Stimulated activated CD4-positive, alpha-beta T cell treated with anti-CD3 and anti-CD28 coated beads, Interleukin-4, amount 100 ng/mL, for 4 hours (primary cell): ENCODE results near the gene P2RY6.

Source experiments
- DNase-seq, 2 experiments: peaks; one replicate each; pipeline ENCODE4 v3.0.0-alpha.2; 2020

P2RY6 gene

GRCh38 chr11:73320763-73321603 lies 48.8 kb downstream of the P2RY6 start:
- no peak for DNase-seq

GRCh38 chr11:73321604-73322381 lies 49.7 kb downstream of the P2RY6 start:
- DNase-seq, result no peak

- no peak for DNase-seq
These were observed 50.5 kb downstream of the P2RY6 start for GRCh38 chr11:73322382-73323306.

DNA sequence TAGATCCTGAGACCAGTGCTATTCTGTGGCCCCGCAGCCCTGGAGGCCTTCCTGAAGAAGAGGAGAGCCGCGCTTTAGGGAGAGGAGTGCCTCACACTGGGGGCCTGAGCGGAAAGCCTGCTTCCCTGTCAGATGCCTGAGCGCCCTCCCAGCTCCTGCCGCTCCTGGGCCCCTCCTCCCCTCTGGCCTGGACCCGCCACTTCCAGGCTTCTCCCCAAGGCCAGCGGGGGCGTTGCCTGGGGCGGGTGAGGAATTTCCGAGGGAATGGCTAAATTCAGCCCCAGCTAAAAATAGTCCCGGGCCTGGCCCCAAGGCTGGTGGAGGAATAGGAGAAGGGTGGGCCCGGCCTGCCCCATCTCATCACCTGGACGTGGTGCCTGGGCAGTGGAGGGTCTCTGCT lies 51.3 kb downstream of the P2RY6 start:
- DNase-seq, result no peak

- DNase-seq, result no peak
These were observed 52.0 kb downstream of the P2RY6 start for GRCh38 chr11:73324116-73324515.

- no peak for DNase-seq
These were observed 52.5 kb downstream of the P2RY6 start for GRCh38 chr11:73324665-73325035.

DNA sequence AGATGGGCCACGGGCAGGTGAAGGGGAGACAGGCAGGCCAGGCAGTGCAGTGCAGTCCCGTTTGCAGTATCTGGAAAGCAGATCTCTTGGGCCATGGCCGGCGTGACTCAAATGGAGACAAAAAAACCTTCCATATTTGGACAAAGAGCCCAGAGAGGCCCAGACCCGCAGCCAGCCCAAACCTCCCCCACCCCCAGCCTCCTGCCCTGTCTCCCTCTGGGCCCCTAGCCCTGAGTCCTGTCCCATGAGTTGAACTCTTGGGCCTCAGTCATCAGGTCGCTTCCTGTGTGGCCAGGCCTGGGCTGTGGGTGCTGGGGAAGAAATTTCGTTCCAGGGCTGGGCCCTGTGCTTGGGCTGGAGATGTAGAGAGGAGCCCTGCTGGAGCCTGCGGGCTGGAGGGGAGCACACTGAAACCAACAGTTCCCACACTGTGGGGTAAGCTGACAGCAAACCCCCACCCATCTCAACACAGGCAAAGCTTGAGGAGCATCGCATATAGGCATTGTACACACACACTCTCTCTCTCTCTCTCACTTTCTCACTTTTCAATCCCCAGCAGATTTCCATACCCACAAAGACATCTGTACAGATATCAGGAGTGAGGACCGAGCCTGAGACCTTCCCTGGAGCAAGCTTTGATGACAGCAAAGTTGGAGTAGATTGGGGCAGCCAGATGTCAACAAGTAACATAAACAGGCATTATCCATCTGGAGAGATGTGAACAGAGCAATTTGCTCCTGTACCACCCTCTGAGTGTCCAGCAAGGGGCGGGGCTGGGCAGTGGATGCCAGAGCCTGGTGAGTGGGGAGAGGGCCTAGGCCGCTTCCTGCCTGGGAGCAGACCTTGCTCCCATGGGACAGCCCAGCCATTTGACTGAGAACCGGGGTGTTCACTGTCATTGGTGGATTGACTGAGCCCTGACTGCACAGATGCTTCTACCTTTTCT lies 53.2 kb downstream of the P2RY6 start:
- no peak for DNase-seq

GRCh38 chr11:73326929-73327811 lies 55.0 kb downstream of the P2RY6 start:
- DNase-seq, result no peak

DNA sequence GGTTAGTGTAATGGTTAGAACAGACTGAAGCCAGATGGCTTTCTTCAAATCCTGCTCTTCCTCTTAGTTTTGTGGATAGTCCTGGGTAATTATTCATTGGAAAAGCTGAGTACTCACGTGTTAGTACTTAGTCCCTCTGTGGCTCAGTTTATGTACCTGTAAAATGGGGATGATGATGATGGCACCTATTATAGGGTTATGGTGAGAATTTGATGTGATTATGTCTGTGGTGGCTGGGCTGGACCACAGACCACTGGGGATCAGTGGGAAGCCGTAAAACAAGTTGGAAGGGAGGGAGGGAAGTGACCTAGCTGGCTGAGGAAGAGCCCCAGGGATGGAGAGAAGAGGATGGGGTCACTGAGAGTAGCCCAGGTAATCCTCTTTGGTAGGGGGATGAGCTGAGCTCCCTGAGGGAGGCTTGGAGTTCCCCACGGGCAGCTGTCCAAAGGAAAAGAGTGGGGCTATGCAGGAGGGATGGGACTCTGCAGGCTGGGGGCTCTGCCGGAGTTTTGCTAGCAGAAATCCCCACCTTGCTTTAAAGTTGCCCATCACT lies 55.8 kb downstream of the P2RY6 start:
- DNase-seq, result no peak

DNA sequence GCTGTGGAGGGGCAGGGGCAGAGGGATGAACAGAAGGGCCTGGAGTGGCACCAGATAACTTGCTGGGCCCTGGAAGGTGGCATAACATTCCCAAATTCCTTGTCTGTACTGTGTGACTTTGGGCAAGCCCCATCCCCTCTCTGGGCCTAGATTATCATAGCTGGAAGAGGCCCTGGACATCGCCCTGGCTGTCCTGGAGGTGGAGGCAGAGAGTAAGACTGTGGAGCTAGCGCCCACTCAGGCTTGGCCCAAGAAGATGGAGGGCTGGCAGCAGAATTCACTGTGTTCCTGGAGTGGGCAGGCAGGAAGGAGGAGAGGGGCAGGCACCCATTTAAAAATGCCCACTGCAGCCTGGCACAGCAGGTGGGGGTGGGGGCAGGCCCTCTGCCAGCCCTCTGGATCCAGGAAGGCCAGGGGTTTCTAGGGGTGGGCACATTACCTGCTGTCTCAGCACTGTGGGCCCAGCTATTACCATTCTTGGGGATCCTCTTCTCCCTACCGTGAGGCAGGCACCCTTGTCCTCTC lies 58.5 kb downstream of the P2RY6 start:
- no peak for DNase-seq

GRCh38 chr11:73331138-73331916 lies 59.2 kb downstream of the P2RY6 start:
- DNase-seq, result no peak

DNA sequence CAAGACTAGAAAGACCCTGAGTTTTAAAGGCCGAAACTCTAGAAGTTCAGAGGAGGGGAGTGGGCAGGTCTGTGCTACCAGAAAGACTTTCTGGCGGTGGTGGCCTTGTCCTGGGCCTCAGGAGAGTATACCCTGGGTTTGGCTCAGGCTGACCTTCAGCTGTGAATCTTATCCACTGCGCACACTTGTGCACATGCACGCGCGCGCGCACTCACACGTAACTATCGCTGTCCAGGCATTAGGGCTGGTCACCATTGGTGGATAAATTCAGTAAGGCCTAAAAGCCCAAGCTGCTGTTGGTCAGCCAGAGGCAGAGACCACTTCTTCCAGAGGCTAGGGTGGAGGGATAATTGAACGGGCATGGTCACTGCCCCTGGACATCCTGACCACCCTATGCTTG lies 61.0 kb downstream of the P2RY6 start:
- no peak for DNase-seq

DNA sequence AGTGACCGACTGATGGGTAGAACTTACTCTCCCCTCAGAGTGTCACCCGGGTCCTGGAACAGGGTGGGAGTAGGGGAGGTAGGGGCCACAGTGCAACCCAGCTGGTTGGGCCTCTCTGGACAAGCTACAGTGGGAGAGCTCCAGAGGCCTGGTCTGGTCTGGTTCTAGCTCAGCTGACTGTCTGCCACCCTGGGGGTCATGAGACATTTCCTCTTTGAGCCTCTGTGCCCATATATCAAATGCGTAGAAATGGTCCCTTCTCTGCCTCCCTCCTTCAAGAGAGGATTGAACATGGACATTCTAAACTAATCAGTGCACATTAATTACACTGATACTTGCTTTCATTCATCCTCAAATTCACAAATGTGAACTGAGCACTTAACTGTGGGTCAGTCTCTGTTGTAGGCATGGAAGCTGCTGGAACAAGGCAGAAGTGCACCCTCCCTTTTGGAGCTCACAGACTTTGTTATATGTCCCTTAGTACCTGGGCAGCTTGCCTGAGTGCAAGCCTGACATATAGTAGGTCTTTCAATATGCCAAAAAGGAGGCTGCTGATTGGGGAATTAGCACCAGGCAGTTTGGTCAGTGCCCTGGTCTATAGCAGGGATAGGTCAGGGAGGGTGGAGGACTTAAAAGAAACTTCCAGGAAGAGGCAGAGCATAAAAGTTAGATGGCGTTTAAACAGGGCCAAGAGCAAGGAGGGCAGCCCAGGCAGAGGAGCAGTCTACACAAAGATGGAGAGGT lies 61.7 kb downstream of the P2RY6 start:
- no peak for DNase-seq

- no peak for DNase-seq
These were observed 62.5 kb downstream of the P2RY6 start for GRCh38 chr11:73334384-73335203.

- peak; percentile 66 to 73 for DNase-seq
These were observed 63.2 kb downstream of the P2RY6 start for GRCh38 chr11:73335204-73335923.

GRCh38 chr11:73337846-73338245 lies 65.7 kb downstream of the P2RY6 start:
- DNase-seq, result no peak

GRCh38 chr11:73338279-73338678 lies 66.1 kb downstream of the P2RY6 start:
- no peak for DNase-seq
